C4-2B (cell line): ENCODE results near the gene RAP1GAP.

Experiments used
- H3K27ac ChIP-seq: fragments of 450-650 bp; 2 replicates; pipeline ENCODE4 v1.5.1; 2017
- ZFX ChIP-seq: fragments of 450-650 bp; IDR thresholded peaks from 2 replicates; pipeline ENCODE4 v1.6.1; 2017
- TF ChIP-seq, protein P1 (sequence below): fragments of 450-650 bp; conservative IDR thresholded peaks from 2 replicates; pipeline ENCODE4 v1.5.1; 2017; ENCODE audit warnings: mild to moderate bottlenecking

RAP1GAP gene

DNA sequence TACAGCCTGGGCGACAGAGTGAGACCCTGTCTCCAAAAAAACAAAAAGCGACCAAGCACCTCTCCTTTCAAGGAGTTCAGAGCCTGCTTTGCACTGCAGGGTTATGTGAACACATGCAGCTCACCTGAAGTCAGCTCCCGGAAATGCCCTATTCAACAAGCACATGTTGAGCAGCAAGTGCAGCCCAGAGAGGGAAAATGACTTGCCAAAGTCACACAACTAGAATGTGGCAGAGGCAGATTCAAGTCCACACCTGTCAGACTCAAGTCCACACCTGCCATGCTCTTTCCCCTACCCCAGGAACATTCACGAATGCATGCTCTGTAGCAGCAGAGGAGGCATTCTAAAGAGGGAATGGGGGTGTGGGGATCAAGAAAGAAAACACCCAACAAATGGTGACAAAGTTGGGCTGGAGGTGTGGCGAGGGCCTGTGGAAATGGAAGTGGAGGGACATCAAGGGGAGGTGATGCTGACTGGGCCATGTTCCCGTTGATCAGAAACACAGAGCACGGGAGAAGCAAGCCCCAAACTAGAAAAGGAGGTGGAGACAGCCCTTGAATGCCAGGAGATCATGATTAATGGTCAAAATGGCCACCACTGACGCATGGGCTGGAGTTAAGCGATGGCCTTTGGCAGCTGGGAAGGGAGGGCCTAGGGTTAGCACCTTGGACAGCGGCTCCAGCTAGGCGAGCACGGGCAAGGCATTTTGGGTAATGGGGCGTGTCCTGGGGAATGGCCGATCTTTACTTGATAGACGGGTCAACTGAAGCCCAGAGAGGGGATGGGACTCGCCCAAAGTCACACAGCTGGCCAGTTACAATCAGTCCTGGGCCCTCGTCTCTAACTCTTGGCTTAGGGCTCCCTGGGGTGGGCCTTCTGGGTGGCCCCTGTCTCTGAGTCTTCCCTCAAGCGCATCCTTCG is 21.5 kb downstream of the RAP1GAP start:
- TF ChIP-seq, protein P1, sequence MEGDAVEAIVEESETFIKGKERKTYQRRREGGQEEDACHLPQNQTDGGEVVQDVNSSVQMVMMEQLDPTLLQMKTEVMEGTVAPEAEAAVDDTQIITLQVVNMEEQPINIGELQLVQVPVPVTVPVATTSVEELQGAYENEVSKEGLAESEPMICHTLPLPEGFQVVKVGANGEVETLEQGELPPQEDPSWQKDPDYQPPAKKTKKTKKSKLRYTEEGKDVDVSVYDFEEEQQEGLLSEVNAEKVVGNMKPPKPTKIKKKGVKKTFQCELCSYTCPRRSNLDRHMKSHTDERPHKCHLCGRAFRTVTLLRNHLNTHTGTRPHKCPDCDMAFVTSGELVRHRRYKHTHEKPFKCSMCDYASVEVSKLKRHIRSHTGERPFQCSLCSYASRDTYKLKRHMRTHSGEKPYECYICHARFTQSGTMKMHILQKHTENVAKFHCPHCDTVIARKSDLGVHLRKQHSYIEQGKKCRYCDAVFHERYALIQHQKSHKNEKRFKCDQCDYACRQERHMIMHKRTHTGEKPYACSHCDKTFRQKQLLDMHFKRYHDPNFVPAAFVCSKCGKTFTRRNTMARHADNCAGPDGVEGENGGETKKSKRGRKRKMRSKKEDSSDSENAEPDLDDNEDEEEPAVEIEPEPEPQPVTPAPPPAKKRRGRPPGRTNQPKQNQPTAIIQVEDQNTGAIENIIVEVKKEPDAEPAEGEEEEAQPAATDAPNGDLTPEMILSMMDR: no peak
- no peak for TF ChIP-seq ZFX
- no peak overlapping the region for H3K27ac ChIP-seq

DNA sequence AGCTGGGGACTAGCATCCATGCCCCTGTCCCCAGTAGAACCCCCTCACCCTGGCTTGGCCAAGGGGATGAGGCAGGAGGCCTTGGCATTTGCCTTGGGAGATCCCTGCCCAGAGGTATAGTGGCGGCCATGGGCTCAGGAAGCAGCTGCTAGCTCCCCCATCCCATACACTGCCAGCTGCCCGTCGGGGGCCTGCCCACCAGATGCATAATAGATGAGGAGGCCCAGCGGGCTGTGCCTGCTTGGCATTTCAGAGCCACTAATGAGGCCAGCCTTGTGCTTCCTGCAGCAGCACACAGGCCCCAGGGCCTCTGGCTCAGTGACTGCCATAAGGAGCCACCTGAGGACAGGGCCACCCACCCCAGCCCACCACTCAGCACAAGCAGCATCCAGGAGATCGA is 23.6 kb downstream of the RAP1GAP start:
- TF ChIP-seq, protein P1: no peak
- no peak for TF ChIP-seq ZFX
- H3K27ac ChIP-seq: no peak overlapping the region

DNA sequence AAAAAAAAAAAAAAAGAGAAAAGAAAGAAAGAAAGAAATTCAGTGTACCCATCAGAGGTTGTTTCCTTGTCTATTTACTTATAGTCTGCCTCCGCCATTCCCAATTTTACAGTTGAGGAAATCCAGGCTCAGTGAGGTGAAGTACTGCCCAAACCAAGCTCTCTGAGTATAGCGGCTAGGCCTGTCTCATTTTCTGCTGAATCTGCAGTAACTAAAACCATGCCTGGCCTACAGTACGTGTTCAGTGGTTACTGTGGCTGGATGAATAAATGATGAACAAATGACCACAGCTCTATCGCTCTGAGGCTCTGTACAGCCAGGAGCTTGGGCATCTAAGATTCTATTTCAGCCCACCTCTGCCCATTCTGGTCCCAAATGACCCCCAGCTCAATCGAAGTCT is 24.3 kb downstream of the RAP1GAP start:
- no peak for TF ChIP-seq ZFX
- TF ChIP-seq, protein P1: no peak
- H3K27ac ChIP-seq: no peak overlapping the region

DNA sequence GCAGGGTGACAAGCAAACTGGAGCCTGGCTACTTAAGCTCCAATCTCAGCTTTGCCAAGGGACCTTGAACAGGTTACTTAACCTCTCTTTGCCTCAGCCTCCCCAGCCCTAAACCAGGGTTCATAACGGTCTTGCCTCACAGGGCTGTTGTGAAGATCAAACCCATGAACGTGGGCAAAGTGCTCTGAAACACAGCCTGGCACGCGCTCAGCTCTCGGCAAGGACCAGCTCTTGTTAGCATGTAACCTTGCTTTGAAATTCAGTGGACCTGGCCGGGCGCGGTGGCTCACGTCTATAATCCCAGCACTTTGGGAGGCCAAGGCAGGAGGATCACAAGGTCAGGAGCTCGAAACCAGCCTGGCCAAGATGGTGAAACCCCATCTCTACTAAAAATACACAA is 24.8 kb downstream of the RAP1GAP start:
- H3K27ac ChIP-seq: no peak overlapping the region
- TF ChIP-seq ZFX: no peak
- TF ChIP-seq, protein P1: no peak

DNA sequence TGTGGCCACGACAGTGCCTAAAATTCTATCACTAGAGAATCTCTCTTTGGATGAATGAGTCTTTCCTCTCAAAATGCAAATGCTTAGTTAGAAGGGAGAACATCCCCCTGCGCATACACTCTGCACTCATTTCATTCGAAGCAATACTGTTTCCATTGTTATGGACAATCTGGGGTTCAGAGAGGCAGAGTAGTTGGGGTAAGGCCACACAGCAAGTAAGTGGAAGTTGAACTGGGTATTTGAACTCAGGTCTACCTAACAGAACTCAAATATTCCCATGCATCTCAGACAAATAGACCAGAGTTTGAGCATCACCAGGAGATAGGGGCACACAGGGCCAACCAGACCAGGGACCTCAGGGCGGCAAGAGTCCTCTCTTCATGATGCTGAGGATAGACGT is 25.5 kb downstream of the RAP1GAP start:
- TF ChIP-seq ZFX: no peak
- TF ChIP-seq, protein P1: no peak
- no peak overlapping the region for H3K27ac ChIP-seq

DNA sequence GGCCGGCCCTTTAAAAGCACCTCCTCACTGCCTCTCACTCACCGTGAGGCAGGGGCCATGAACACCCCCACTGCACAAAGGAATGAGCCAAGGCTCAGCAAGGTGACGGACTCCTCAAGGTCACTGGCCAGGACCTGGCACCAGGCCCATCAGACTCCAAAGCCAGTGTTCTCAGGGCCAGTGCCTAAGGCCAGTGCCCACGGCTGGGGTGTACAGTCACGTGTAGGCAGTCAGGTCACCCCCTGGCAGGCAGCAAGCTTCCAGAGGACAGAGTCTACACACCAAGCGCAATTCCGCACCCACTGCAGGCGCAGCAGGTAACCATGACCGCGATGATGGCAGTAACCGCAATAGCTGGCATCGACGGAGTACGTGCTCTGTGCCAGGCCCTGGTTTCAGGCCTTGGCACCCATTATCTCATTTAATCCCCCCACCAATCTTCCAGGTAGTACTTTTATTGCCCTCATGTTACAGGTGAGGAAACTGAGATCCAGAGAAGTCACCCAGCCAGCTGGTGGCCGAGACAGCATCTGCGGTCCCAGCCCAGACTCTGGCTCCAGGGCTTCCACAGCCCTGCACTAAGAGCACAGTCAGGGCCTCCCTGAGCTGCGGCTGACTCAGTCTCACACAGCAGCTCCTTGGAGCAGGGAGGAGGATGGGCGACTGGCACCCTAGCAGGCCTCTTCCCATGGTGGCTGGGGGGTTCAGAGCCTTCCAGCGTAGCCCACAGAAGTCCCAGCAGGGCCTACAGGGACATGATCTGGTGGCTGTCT is 27.0 kb downstream of the RAP1GAP start:
- H3K27ac ChIP-seq: no peak overlapping the region
- TF ChIP-seq, protein P1: no peak
- TF ChIP-seq ZFX: no peak

DNA sequence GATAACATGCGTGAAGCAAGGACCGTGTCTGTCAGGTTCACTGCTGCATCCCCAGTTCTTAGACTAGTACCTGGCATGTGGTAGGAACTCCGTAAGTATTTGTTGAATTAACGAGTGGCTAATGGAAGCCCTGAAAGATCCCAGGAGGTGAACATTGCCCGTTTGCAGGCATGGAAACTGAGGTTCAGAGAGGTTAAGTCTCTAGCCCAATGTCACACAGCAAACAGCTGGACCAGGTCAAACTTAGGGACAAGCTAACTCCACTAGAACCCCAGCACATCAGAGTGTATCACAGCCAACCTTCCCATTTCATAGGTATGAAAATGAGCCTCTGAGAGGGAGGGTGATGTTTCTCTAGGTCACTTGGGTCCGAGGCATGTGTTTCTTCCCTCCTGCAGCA is 27.6 kb downstream of the RAP1GAP start:
- no peak overlapping the region for H3K27ac ChIP-seq

More for the DNA sequence above, 27.6 kb downstream of the RAP1GAP start:
- TF ChIP-seq ZFX: no peak
- TF ChIP-seq, protein P1: no peak
